CD14-positive monocyte (primary cell): ENCODE measurements around the gene SMAGP. TPM values are rescaled to one million over a fixed set of nuclear protein-coding genes. Genes with fewer than 3 reads are reported as not detected.
A peak's percentile ranks its signal among the peaks of the same experiment; 100 is the strongest.

Source experiments
- DNase-seq, 3 donors: peaks; one replicate each; pipeline ENCODE4 v3.0.0-alpha.2; 2011 to 2022
- H2AFZ ChIP-seq: 2 replicates; pipeline ENCODE4 v1.6.0; 2012; ENCODE audit warnings: mild to moderate bottlenecking, low read depth, low read length, inconsistent platforms; ENCODE audit not compliant: insufficient read depth, poor library complexity, severe bottlenecking
- H3K27ac ChIP-seq, 2 donors: 1 replicate in 1 of 2; 2 replicates in 1 of 2; pipeline ENCODE4 v1.5.1; 2012 to 2013; ENCODE audit warnings: low read length in 2 of 2, control low read depth in 1 of 2, inconsistent platforms in 1 of 2, low read depth in 1 of 2, mild to moderate bottlenecking in 1 of 2
- H3K27me3 ChIP-seq, 2 donors: one replicate each; pipeline versions ENCODE4 v1.6.0 to v1.6.1; 2011 to 2013; ENCODE audit warnings: low read length in 2 of 2; ENCODE audit not compliant: control insufficient read depth in 2 of 2, insufficient read depth in 2 of 2
- H3K36me3 ChIP-seq, 2 donors: replicated peaks in 1 of 2; 1 replicate in 1 of 2; 2 replicates in 1 of 2; pipeline versions ENCODE4 v1.5.1 to v1.6.1; 2012 to 2013; ENCODE audit warnings: low read length in 2 of 2, control low read depth in 1 of 2, inconsistent platforms in 1 of 2, mild to moderate bottlenecking in 1 of 2; ENCODE audit not compliant: insufficient read depth in 2 of 2, control insufficient read depth in 1 of 2
- H3K4me1 ChIP-seq, 2 donors: 1 replicate in 1 of 2; 2 replicates in 1 of 2; pipeline versions ENCODE4 v1.5.1 to v1.6.1; 2012 to 2013; ENCODE audit warnings: low read length in 2 of 2, control low read depth in 1 of 2, inconsistent platforms in 1 of 2, mild to moderate bottlenecking in 1 of 2, moderate library complexity in 1 of 2; ENCODE audit not compliant: insufficient read depth in 2 of 2, control insufficient read depth in 1 of 2
- H3K4me2 ChIP-seq: replicated peaks from 2 replicates; pipeline ENCODE3; 2012; ENCODE audit warnings: low read length, moderate library complexity, mild to moderate bottlenecking; ENCODE audit not compliant: poor library complexity, severe bottlenecking; ENCODE audit errors: extremely low read depth
- H3K4me3 ChIP-seq, 3 experiments: fragments of 200-600 bp in 1 of 3; sonication (generic) in 1 of 3; replicated peaks in 1 of 3; 1 replicate in 2 of 3; 2 replicates in 1 of 3; pipeline ENCODE4 v1.5.1; 2011 to 2013; ENCODE audit warnings: low read length in 3 of 3, mild to moderate bottlenecking in 3 of 3, control low read depth in 2 of 3, low read depth in 2 of 3, inconsistent platforms in 1 of 3, moderate library complexity in 1 of 3
- H3K79me2 ChIP-seq: 2 replicates; pipeline ENCODE4 v1.6.0; 2012; ENCODE audit warnings: mild to moderate bottlenecking, control low read depth, inconsistent platforms, low read length, moderate library complexity; ENCODE audit not compliant: insufficient read depth
- H3K9ac ChIP-seq: 2 replicates; pipeline ENCODE4 v1.6.0; 2017; ENCODE audit warnings: low read length, mild to moderate bottlenecking; ENCODE audit not compliant: insufficient read depth, poor library complexity, severe bottlenecking
- H3K9me3 ChIP-seq, 2 donors: replicated peaks in 1 of 2; 1 replicate in 1 of 2; 2 replicates in 1 of 2; pipeline versions ENCODE4 v1.5.1 to v1.6.1; 2012 to 2013; ENCODE audit warnings: low read length in 2 of 2, control low read depth in 1 of 2; ENCODE audit not compliant: control insufficient read depth in 1 of 2, insufficient read depth in 1 of 2
- H4K20me1 ChIP-seq: 2 replicates; pipeline ENCODE4 v1.6.0; 2012; ENCODE audit warnings: mild to moderate bottlenecking, low read length, control low read depth, moderate library complexity; ENCODE audit not compliant: insufficient read depth
- H3K27ac Mint-ChIP-seq, 7 donors: one replicate each; pipeline ENCODE4 v1.8.0; 2020; ENCODE audit warnings: mild to moderate bottlenecking in 7 of 7, mixed read lengths in 7 of 7, moderate library complexity in 6 of 7, inconsistent platforms in 2 of 7
- H3K27me3 Mint-ChIP-seq, 3 donors: one replicate each; pipeline ENCODE4 v1.8.0; 2021 to 2022; ENCODE audit warnings: low read depth in 3 of 3, mild to moderate bottlenecking in 3 of 3, mixed read lengths in 3 of 3, moderate library complexity in 3 of 3, inconsistent platforms in 1 of 3
- H3K36me3 Mint-ChIP-seq, 2 donors: one replicate each; pipeline ENCODE4 v1.8.0; 2020; ENCODE audit warnings: mixed read lengths in 2 of 2, inconsistent platforms in 1 of 2, mild to moderate bottlenecking in 1 of 2
- H3K4me1 Mint-ChIP-seq: one replicate; pipeline ENCODE4 v1.8.0; 2020; ENCODE audit warnings: mild to moderate bottlenecking, mixed read lengths
- H3K4me3 Mint-ChIP-seq, 2 donors: one replicate each; pipeline ENCODE4 v1.8.0; 2020; ENCODE audit warnings: mild to moderate bottlenecking in 2 of 2, mixed read lengths in 2 of 2, moderate library complexity in 1 of 2
- H3K9me3 Mint-ChIP-seq, 7 donors: one replicate each; pipeline ENCODE4 v1.8.0; 2020 to 2022; ENCODE audit warnings: mixed read lengths in 7 of 7, mild to moderate bottlenecking in 6 of 7, moderate library complexity in 6 of 7, inconsistent platforms in 2 of 7
- WGBS: methylation state at CpG from one replicate; pipeline ENCODE4 v1.1.5; 2013; ENCODE audit warnings: missing lambda C conversion rate; ENCODE audit not compliant: insufficient coverage; 5-methylcytosine and 5-hydroxymethylcytosine counted together
- intact Hi-C, 2 donors: fragments of 100-400 bp; cut with micrococcal nuclease; formaldehyde crosslinking; loops; one replicate each; pipeline versions ENCODE4 v1.15.0 to v1.15.1; 2023
- polyA plus RNA-seq, 3 donors: library from polyadenylated mRNA; depleted of rRNA in 1 of 3; unstranded in 2 of 3; stranded (reverse) in 1 of 3; fragments of 300-500 nt in 2 of 3; fragments of >200 nt in 1 of 3; fragmentation: Illumina TruSeq in 2 of 3; gene quantifications; 1 replicate in 2 of 3; 2 replicates in 1 of 3; pipeline ENCODE4 v1.2.3, GENCODE V29; 2012 to 2021
- TF ChIP-seq, protein P1 (sequence below): fragments of 200-600 bp; IDR thresholded peaks from one replicate; pipeline ENCODE4 v1.8.0; 2022; ENCODE audit warnings: antibody characterized with exemption, mild to moderate bottlenecking

SMAGP gene
- polyA plus RNA-seq, 3 donors, result 2.6 to 6.6 (median 3.0) TPM

GRCh38 chr12:51216642-51217041 is 53.6 kb downstream of the SMAGP start:
- no peak overlapping the region for H3K27ac Mint-ChIP-seq
- TF ChIP-seq, protein P1, sequence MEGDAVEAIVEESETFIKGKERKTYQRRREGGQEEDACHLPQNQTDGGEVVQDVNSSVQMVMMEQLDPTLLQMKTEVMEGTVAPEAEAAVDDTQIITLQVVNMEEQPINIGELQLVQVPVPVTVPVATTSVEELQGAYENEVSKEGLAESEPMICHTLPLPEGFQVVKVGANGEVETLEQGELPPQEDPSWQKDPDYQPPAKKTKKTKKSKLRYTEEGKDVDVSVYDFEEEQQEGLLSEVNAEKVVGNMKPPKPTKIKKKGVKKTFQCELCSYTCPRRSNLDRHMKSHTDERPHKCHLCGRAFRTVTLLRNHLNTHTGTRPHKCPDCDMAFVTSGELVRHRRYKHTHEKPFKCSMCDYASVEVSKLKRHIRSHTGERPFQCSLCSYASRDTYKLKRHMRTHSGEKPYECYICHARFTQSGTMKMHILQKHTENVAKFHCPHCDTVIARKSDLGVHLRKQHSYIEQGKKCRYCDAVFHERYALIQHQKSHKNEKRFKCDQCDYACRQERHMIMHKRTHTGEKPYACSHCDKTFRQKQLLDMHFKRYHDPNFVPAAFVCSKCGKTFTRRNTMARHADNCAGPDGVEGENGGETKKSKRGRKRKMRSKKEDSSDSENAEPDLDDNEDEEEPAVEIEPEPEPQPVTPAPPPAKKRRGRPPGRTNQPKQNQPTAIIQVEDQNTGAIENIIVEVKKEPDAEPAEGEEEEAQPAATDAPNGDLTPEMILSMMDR, result no peak
- no peaks in the 10 kb centered on the region for H3K36me3 ChIP-seq
- peak overlapping the region in 2 of 3 experiments; percentile 94 to 95 for H3K4me3 ChIP-seq
- H3K36me3 Mint-ChIP-seq, result peaks cover 0 to 3% of the 10 kb centered on the region in 2 donors
- no peaks in the 10 kb centered on the region for H4K20me1 ChIP-seq
- H2AFZ ChIP-seq, result peak overlapping the region; percentile 95
- H3K4me2 ChIP-seq, result peak overlapping the region; percentile 92
- H3K27me3 ChIP-seq, result peaks cover 0 to 7% of the 10 kb centered on the region in 2 donors
- WGBS, result 65% methylated on average over 2 of the region's 7 CpGs
- no peaks in the 10 kb centered on the region for H3K9me3 ChIP-seq
- peaks cover 0 to 2% (median 0%) of the 10 kb centered on the region in 7 donors for H3K9me3 Mint-ChIP-seq
- no peaks in the 10 kb centered on the region for H3K79me2 ChIP-seq
- H3K4me3 Mint-ChIP-seq, result peak overlapping the region; percentile 26 to 78
- H3K9ac ChIP-seq, result no peak overlapping the region
- peaks cover 0 to 2% (median 2%) of the 10 kb centered on the region in 3 donors for H3K27me3 Mint-ChIP-seq
- H3K4me1 ChIP-seq, result peaks cover 13 to 17% of the 10 kb centered on the region in 2 donors
- no peak overlapping the region for H3K27ac ChIP-seq
- H3K4me1 Mint-ChIP-seq, result peaks cover 11% of the 10 kb centered on the region
- intact Hi-C loops, result loop anchor here (5.0 to 10.0 kb wide), 2 partner anchors 36 to 48 kb away; no protein-coding TSS in a partner anchor
- no peak for DNase-seq

GRCh38 chr12:51214895-51215294 is 55.3 kb downstream of the SMAGP start:
- H3K27ac Mint-ChIP-seq, result no peak overlapping the region

More at GRCh38 chr12:51214895-51215294, 55.3 kb downstream of the SMAGP start:
- no peak overlapping the region for H3K27ac ChIP-seq
- H3K36me3 ChIP-seq, result no peaks in the 10 kb centered on the region
- WGBS, result 98% methylated on average over 5 of the region's 5 CpGs
- peaks cover 13 to 17% of the 10 kb centered on the region in 2 donors for H3K4me1 ChIP-seq
- no peak overlapping the region for H2AFZ ChIP-seq
- Mint-ChIP-seq H3K27me3 (peaks cover 2 to 5% (median 2%) of the 10 kb centered on the region in 3 donors), H3K36me3 (peaks cover 0 to 3% of the 10 kb centered on the region in 2 donors), H3K4me3 (no peak overlapping the region), H3K4me1 (peaks cover 11% of the 10 kb centered on the region), H3K9me3 (peaks cover 0 to 4% (median 0%) of the 10 kb centered on the region in 7 donors)
- DNase-seq, result no peak
- no peak overlapping the region for H3K9ac ChIP-seq
- H3K79me2 ChIP-seq, result no peaks in the 10 kb centered on the region
- H4K20me1 ChIP-seq, result no peaks in the 10 kb centered on the region
- TF ChIP-seq, protein P1, result no peak
- no peaks in the 10 kb centered on the region for H3K9me3 ChIP-seq
- intact Hi-C loops, result loop anchor here (5.0 to 10.0 kb wide), 2 partner anchors 37 to 50 kb away; no protein-coding TSS in a partner anchor
- H3K4me3 ChIP-seq, result no peak overlapping the region
- H3K27me3 ChIP-seq, result peaks cover 0 to 7% of the 10 kb centered on the region in 2 donors
- H3K4me2 ChIP-seq, result no peak overlapping the region
